H9 (cell line): Measurements from ENCODE around the gene SLC16A10. TPM values are rescaled to one million over a fixed set of nuclear protein-coding genes. Genes with fewer than 3 reads are reported as not detected.

ENCODE experiments used
- DNase-seq: peaks from one replicate; pipeline ENCODE4 v3.0.0-alpha.2; 2017
- H2AFZ ChIP-seq: one replicate; pipeline ENCODE4 v1.6.1; 2013; ENCODE audit warnings: mild to moderate bottlenecking, low read length, control low read depth, moderate library complexity
- H2AK5ac ChIP-seq: 2 replicates; pipeline ENCODE4 v1.6.1; 2013; ENCODE audit warnings: low read length, control low read depth, mixed read lengths; ENCODE audit not compliant: insufficient read length
- H2BK120ac ChIP-seq: one replicate; pipeline ENCODE4 v1.6.1; 2013; ENCODE audit warnings: low read depth, mild to moderate bottlenecking, low read length, control low read depth, inconsistent platforms; ENCODE audit not compliant: poor library complexity, severe bottlenecking
- H2BK12ac ChIP-seq: 2 replicates; pipeline ENCODE4 v1.6.1; 2013; ENCODE audit warnings: low read length, control low read depth, mixed read lengths, low read depth; ENCODE audit not compliant: insufficient read length
- H2BK15ac ChIP-seq: 2 replicates; pipeline ENCODE4 v1.6.1; 2013; ENCODE audit warnings: low read depth, low read length, control low read depth
- H2BK20ac ChIP-seq: one replicate; pipeline ENCODE4 v1.6.1; 2013; ENCODE audit warnings: low read depth, mild to moderate bottlenecking, low read length, control low read depth, inconsistent platforms; ENCODE audit not compliant: poor library complexity, severe bottlenecking
- H2BK5ac ChIP-seq: 2 replicates; pipeline ENCODE4 v1.6.1; 2013; ENCODE audit warnings: low read length, control low read depth, mixed read lengths; ENCODE audit not compliant: insufficient read length
- H3K14ac ChIP-seq: 2 replicates; pipeline ENCODE4 v1.6.1; 2013; ENCODE audit warnings: low read length, control low read depth; ENCODE audit not compliant: insufficient read depth
- H3K18ac ChIP-seq: 2 replicates; pipeline ENCODE4 v1.6.1; 2013; ENCODE audit warnings: low read depth, mild to moderate bottlenecking, mixed read lengths, low read length, control low read depth; ENCODE audit not compliant: insufficient read length
- H3K23ac ChIP-seq: 2 replicates; pipeline ENCODE4 v1.6.1; 2013; ENCODE audit warnings: low read length, control low read depth, mixed read lengths, low read depth; ENCODE audit not compliant: insufficient read length
- H3K23me2 ChIP-seq: 2 replicates; pipeline ENCODE4 v1.6.1; 2013; ENCODE audit warnings: low read depth, mild to moderate bottlenecking, mixed read lengths, low read length, control low read depth; ENCODE audit not compliant: insufficient read length, poor library complexity, severe bottlenecking
- H3K27ac ChIP-seq: 2 replicates; pipeline ENCODE4 v1.5.1; 2013; ENCODE audit warnings: low read length, control low read depth, mixed read lengths, low read depth; ENCODE audit not compliant: insufficient read length
- H3K27me3 ChIP-seq: 2 replicates; pipeline ENCODE4 v1.6.1; 2013; ENCODE audit warnings: low read length, control low read depth, inconsistent platforms; ENCODE audit not compliant: insufficient read depth
- H3K4ac ChIP-seq: 2 replicates; pipeline ENCODE4 v1.6.1; 2013; ENCODE audit warnings: low read depth, mild to moderate bottlenecking, control low read depth, inconsistent platforms, low read length, moderate library complexity
- H3K4me1 ChIP-seq: 2 replicates; pipeline ENCODE4 v1.6.1; 2013; ENCODE audit warnings: low read length, control low read depth, inconsistent platforms; ENCODE audit not compliant: insufficient read depth
- H3K4me2 ChIP-seq: 2 replicates; pipeline ENCODE4 v1.6.1; 2013; ENCODE audit warnings: low read length, control low read depth, mixed read lengths; ENCODE audit not compliant: insufficient read length, insufficient read depth
- H3K56ac ChIP-seq: 2 replicates; pipeline ENCODE4 v1.6.1; 2013; ENCODE audit warnings: low read depth, mild to moderate bottlenecking, mixed read lengths, low read length, control low read depth; ENCODE audit not compliant: insufficient read length
- H3K79me1 ChIP-seq: 2 replicates; pipeline ENCODE4 v1.6.1; 2013; ENCODE audit warnings: low read depth, mild to moderate bottlenecking, moderate library complexity, low read length, control low read depth, inconsistent platforms; ENCODE audit not compliant: insufficient read depth, poor library complexity, severe bottlenecking
- H3K79me2 ChIP-seq: 2 replicates; pipeline ENCODE4 v1.6.1; 2013; ENCODE audit warnings: low read length, control low read depth, inconsistent platforms; ENCODE audit not compliant: insufficient read depth
- H3K9ac ChIP-seq: 2 replicates; pipeline ENCODE4 v1.6.1; 2013; ENCODE audit warnings: low read length, control low read depth, mixed read lengths; ENCODE audit not compliant: insufficient read length; ENCODE audit errors: extremely low read depth
- H3K9me3 ChIP-seq: one replicate; pipeline ENCODE4 v1.6.1; 2013; ENCODE audit warnings: low read depth, low read length, inconsistent platforms; ENCODE audit not compliant: control insufficient read depth
- H3T11ph ChIP-seq: one replicate; pipeline ENCODE4 v1.6.1; 2013; ENCODE audit warnings: mild to moderate bottlenecking, low read length, control low read depth, inconsistent platforms
- H4K20me1 ChIP-seq: one replicate; pipeline ENCODE4 v1.6.1; 2013; ENCODE audit not compliant: control insufficient read depth, insufficient read length, insufficient read depth
- H4K5ac ChIP-seq: 2 replicates; pipeline ENCODE4 v1.6.1; 2013; ENCODE audit warnings: low read depth, mild to moderate bottlenecking, mixed read lengths, low read length, control low read depth; ENCODE audit not compliant: insufficient read length
- H4K8ac ChIP-seq: replicated peaks from 2 replicates; pipeline ENCODE4 v1.6.1; 2013; ENCODE audit warnings: low read length, control low read depth, mixed read lengths, low read depth; ENCODE audit not compliant: insufficient read length
- H4K91ac ChIP-seq: 2 replicates; pipeline ENCODE4 v1.6.1; 2013; ENCODE audit warnings: low read depth, mild to moderate bottlenecking, moderate library complexity, mixed read lengths, low read length, control low read depth; ENCODE audit not compliant: insufficient read length
- H3K27ac Mint-ChIP-seq, 3 experiments: 2 replicates in 2 of 3; 3 replicates in 1 of 3; pipeline ENCODE4 v1.8.0; 2020 to 2021; ENCODE audit warnings: mixed read lengths in 3 of 3, mild to moderate bottlenecking in 1 of 3, moderate library complexity in 1 of 3
- H3K27me3 Mint-ChIP-seq: 2 replicates; pipeline ENCODE4 v1.8.0; 2021; ENCODE audit warnings: low read depth, mild to moderate bottlenecking, moderate library complexity, mixed read lengths
- H3K36me3 Mint-ChIP-seq, 3 experiments: 2 replicates in 2 of 3; 3 replicates in 1 of 3; pipeline ENCODE4 v1.8.0; 2020 to 2021; ENCODE audit warnings: low read depth in 3 of 3, mixed read lengths in 3 of 3; ENCODE audit not compliant: insufficient read depth in 1 of 3
- H3K4me1 Mint-ChIP-seq, 2 experiments: 2 replicates each; pipeline ENCODE4 v1.8.0; 2020; ENCODE audit warnings: mixed read lengths in 2 of 2
- H3K4me3 Mint-ChIP-seq, 2 experiments: 2 replicates in 1 of 2; 3 replicates in 1 of 2; pipeline ENCODE4 v1.8.0; 2020 to 2021; ENCODE audit warnings: mild to moderate bottlenecking in 2 of 2, mixed read lengths in 2 of 2, moderate library complexity in 1 of 2
- H3K9me3 Mint-ChIP-seq, 2 experiments: 2 replicates in 1 of 2; 3 replicates in 1 of 2; pipeline ENCODE4 v1.8.0; 2020; ENCODE audit warnings: mild to moderate bottlenecking in 2 of 2, mixed read lengths in 2 of 2, moderate library complexity in 1 of 2
- CTCF ChIP-seq: fragments of 200-600 bp; sonication (generic); conservative IDR thresholded peaks from 3 replicates; pipeline ENCODE4 v1.8.0; 2021; ENCODE audit warnings: antibody characterized with exemption, mild to moderate bottlenecking
- WGBS: extraction: QIAGEN DNeasy Blood & Tissue Kit; methylation state at CpG from one replicate; pipeline ENCODE4 v1.1.7; 2013; ENCODE audit warnings: missing lambda C conversion rate, low lambda C conversion rate, mixed read lengths; ENCODE audit not compliant: insufficient read length; ENCODE audit errors: extremely low coverage; 5-methylcytosine and 5-hydroxymethylcytosine counted together
- total RNA-seq: library from RNA; stranded (reverse); gene quantifications from 2 replicates; pipeline ENCODE4 v1.2.1, GENCODE V29; 2021

The SLC16A10 gene
- total RNA-seq, 1 experiment from 2014 or later, result 11.4 TPM

DNA sequence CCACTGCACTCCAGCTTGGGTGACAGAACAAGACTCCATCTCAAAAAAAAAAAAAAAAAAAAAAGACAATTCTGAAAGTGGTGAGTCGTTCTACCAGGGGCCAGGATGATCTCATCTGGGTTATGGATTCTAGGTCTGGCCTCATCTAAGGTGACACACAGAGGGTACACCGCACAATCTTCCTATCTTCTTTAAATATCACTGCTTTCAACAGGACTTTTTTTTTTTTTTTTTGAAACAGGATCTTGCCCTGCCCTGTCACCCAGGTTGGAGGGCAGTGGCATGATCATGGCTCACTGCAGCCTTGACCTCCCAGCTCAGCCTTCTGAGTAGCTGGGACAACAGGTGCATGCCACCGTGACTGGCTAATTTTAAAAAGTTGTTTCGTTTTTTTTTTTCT, 67.7 kb downstream of the SLC16A10 start:
- Histone ChIP-seq H4K91ac (no peak overlapping the region), H3K14ac (no peak overlapping the region), H2BK120ac (no peak overlapping the region), H4K20me1 (no peaks in the 10 kb centered on the region), H3K27me3 (no peaks in the 10 kb centered on the region), H2BK5ac (no peak overlapping the region), H2BK15ac (no peak overlapping the region), H3K18ac (no peak overlapping the region), H2AK5ac (no peak overlapping the region), H3K4me2 (no peak overlapping the region), H4K8ac (no peak overlapping the region), H2BK12ac (no peak overlapping the region), H3K4ac (no peak overlapping the region), H3K9ac (no peak overlapping the region), H2AFZ (no peak overlapping the region), H2BK20ac (no peak overlapping the region), H3K79me1 (no peaks in the 10 kb centered on the region), H3T11ph (no peak overlapping the region), H3K27ac (no peak overlapping the region), H3K9me3 (no peaks in the 10 kb centered on the region), H3K23ac (no peak overlapping the region), H3K79me2 (no peaks in the 10 kb centered on the region), H3K4me1 (no peaks in the 10 kb centered on the region), H3K23me2 (no peaks in the 10 kb centered on the region), H4K5ac (no peak overlapping the region), H3K56ac (no peak overlapping the region)
- Mint-ChIP-seq H3K9me3 (peaks cover 5% of the 10 kb centered on the region in 2 experiments), H3K36me3 (peaks cover 0 to 2% (median 0%) of the 10 kb centered on the region in 3 experiments; a peak in 2 of 7 replicates), H3K4me1 (0 out of 4 replicates have a peak, but pooled peaks cover 0 to 3% of the 10 kb centered on the region in 2 experiments), H3K4me3 (no peak overlapping the region), H3K27ac (no peak overlapping the region), H3K27me3 (no peaks in the 10 kb centered on the region)
- no peak for DNase-seq
- TF ChIP-seq CTCF, result no peak
- WGBS, result no CpG with 5 or more reads among the region's 4 CpGs
